SK-N-SH treated with all-trans-retinoic acid at 6 μM for 48 hours (cell line): ENCODE measurements around the gene NFIB.

Experiments used
- ATAC-seq: fragments of 200-7000 bp; cut with Tn5 transposase; 3 replicates; pipeline ENCODE4 v1.9.1; 2020; ENCODE audit warnings: mild to moderate bottlenecking, moderate library complexity
- ARNTL ChIP-seq: fragments of 450-650 bp; formaldehyde crosslinking; IDR thresholded peaks from 2 replicates; pipeline ENCODE4 v1.5.0; 2020; ENCODE audit warnings: low read depth, mild to moderate bottlenecking, moderate library complexity, borderline replicate concordance
- BACH2 ChIP-seq: fragments of 250-450 bp; sonication (Bioruptor Pico); IDR thresholded peaks from 2 replicates; pipeline ENCODE4 v1.9.0; 2021; ENCODE audit warnings: mild to moderate bottlenecking, borderline replicate concordance
- CSDC2 ChIP-seq: fragments of 250-450 bp; sonication (Bioruptor Pico); IDR thresholded peaks from 2 replicates; pipeline ENCODE4 v1.5.0; 2020; ENCODE audit warnings: mild to moderate bottlenecking, moderate library complexity
- ESRRG ChIP-seq: fragments of 250-450 bp; sonication (Bioruptor Pico); IDR thresholded peaks from 2 replicates; pipeline ENCODE4 v1.6.1; 2021; ENCODE audit warnings: mild to moderate bottlenecking
- GLIS3 ChIP-seq: fragments of 250-450 bp; sonication (Bioruptor Pico); IDR thresholded peaks from 2 replicates; pipeline ENCODE4 v1.5.0; 2020; ENCODE audit warnings: mild to moderate bottlenecking, moderate library complexity
- ISL1 ChIP-seq: fragments of 250-450 bp; sonication (Bioruptor Pico); IDR thresholded peaks from 2 replicates; pipeline ENCODE4 v2.1.2; 2022; ENCODE audit warnings: mild to moderate bottlenecking, moderate library complexity
- OSR1 ChIP-seq: fragments of 250-450 bp; sonication (Bioruptor Pico); IDR thresholded peaks from 2 replicates; pipeline ENCODE4 v1.8.0; 2022; ENCODE audit warnings: moderate library complexity, mild to moderate bottlenecking, inconsistent platforms
- PPARA ChIP-seq: fragments of 250-450 bp; sonication (Bioruptor Pico); IDR thresholded peaks from 2 replicates; pipeline ENCODE4 v1.5.0; 2020; ENCODE audit warnings: mild to moderate bottlenecking, borderline replicate concordance
- RARB ChIP-seq: fragments of 250-450 bp; sonication (Bioruptor Pico); IDR thresholded peaks from 2 replicates; pipeline ENCODE4 v1.8.0; 2021; ENCODE audit warnings: mild to moderate bottlenecking, moderate library complexity
- TCF4 ChIP-seq: fragments of 250-450 bp; sonication (Bioruptor Pico); IDR thresholded peaks from 2 replicates; pipeline ENCODE4 v1.8.0; 2021; ENCODE audit warnings: mild to moderate bottlenecking, moderate library complexity, borderline replicate concordance
- TOX ChIP-seq: fragments of 250-450 bp; sonication (Bioruptor Pico); IDR thresholded peaks from 2 replicates; pipeline ENCODE4 v1.8.0; 2021; ENCODE audit warnings: mild to moderate bottlenecking, moderate library complexity, borderline replicate concordance
- TSHZ2 ChIP-seq: fragments of 250-450 bp; sonication (Bioruptor Pico); IDR thresholded peaks from 2 replicates; pipeline ENCODE4 v1.5.0; 2020; ENCODE audit warnings: mild to moderate bottlenecking, moderate library complexity
- ZC3H10 ChIP-seq: fragments of 250-450 bp; sonication (Bioruptor Pico); IDR thresholded peaks from 2 replicates; pipeline ENCODE4 v1.5.1; 2021; ENCODE audit warnings: mild to moderate bottlenecking, moderate library complexity
- ZFP3 ChIP-seq: fragments of 250-450 bp; sonication (Bioruptor Pico); IDR thresholded peaks from 2 replicates; pipeline ENCODE4 v1.5.0; 2020; ENCODE audit warnings: mild to moderate bottlenecking, moderate library complexity
- ZFP30 ChIP-seq: fragments of 450-650 bp; formaldehyde crosslinking; IDR thresholded peaks from 2 replicates; pipeline ENCODE4 v1.5.0; 2022; ENCODE audit warnings: mild to moderate bottlenecking, moderate library complexity
- ZNF70 ChIP-seq: fragments of 450-650 bp; formaldehyde crosslinking; IDR thresholded peaks from 2 replicates; pipeline ENCODE4 v1.5.0; 2020; ENCODE audit warnings: mild to moderate bottlenecking, moderate library complexity
- ZNF8 ChIP-seq: fragments of 450-650 bp; formaldehyde crosslinking; IDR thresholded peaks from 2 replicates; pipeline ENCODE4 v1.5.0; 2020; ENCODE audit warnings: mild to moderate bottlenecking, moderate library complexity
- TF ChIP-seq, protein P1 (sequence below): fragments of 250-450 bp; sonication (Bioruptor Pico); IDR thresholded peaks from 2 replicates; pipeline ENCODE4 v1.5.1; 2021; ENCODE audit warnings: mild to moderate bottlenecking, moderate library complexity
- TF ChIP-seq, protein P2 (sequence below): fragments of 250-450 bp; sonication (Bioruptor Pico); IDR thresholded peaks from 2 replicates; pipeline ENCODE4 v1.5.1; 2020; ENCODE audit warnings: low read depth, mild to moderate bottlenecking, moderate library complexity
- TF ChIP-seq, protein P3 (sequence below): fragments of 250-450 bp; sonication (Bioruptor Pico); IDR thresholded peaks from 2 replicates; pipeline ENCODE4 v1.8.0; 2020; ENCODE audit warnings: mild to moderate bottlenecking, moderate library complexity, borderline replicate concordance
- TF ChIP-seq, protein P4 (sequence below): fragments of 250-450 bp; sonication (Bioruptor Pico); IDR thresholded peaks from 2 replicates; pipeline ENCODE4 v1.8.0; 2021; ENCODE audit warnings: low read depth, mild to moderate bottlenecking, moderate library complexity, borderline replicate concordance

Gene NFIB

GRCh38 chr9:14191512-14191911, 122.4 kb downstream of the NFIB start:
- TF ChIP-seq BACH2 (CRISPR knock-in tag), result no peak
- no peak for ATAC-seq

DNA sequence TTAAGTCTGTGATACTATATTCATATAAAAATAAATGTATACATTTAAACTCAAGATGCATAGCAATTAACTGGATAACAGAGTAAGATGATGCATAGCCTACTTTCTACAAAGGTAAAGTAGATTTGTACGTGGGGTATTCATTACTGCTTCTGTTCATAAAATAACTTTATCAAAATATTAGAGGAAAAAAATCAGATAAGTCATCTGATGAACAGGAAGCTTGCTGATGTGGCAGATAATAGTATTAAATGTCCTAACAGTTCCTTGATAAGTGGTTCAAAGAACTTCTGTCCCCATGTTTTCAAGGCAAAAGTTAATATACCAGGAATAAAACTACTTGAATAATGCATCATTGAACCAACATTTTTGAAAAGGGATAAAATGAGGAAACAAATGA, 123.7 kb downstream of the NFIB start:
- no peak for ATAC-seq
- TF ChIP-seq PPARA (CRISPR knock-in tag) (no peak), RARB (CRISPR knock-in tag) (no peak), CSDC2 (CRISPR knock-in tag) (no peak), TCF4 (CRISPR knock-in tag) (no peak), ZFP30 (no peak), ARNTL (no peak)
- TF ChIP-seq, protein P1, sequence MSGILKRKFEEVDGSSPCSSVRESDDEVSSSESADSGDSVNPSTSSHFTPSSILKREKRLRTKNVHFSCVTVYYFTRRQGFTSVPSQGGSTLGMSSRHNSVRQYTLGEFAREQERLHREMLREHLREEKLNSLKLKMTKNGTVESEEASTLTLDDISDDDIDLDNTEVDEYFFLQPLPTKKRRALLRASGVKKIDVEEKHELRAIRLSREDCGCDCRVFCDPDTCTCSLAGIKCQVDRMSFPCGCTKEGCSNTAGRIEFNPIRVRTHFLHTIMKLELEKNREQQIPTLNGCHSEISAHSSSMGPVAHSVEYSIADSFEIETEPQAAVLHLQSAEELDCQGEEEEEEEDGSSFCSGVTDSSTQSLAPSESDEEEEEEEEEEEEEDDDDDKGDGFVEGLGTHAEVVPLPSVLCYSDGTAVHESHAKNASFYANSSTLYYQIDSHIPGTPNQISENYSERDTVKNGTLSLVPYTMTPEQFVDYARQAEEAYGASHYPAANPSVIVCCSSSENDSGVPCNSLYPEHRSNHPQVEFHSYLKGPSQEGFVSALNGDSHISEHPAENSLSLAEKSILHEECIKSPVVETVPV (CRISPR knock-in tag), result no peak
- TF ChIP-seq, protein P2, sequence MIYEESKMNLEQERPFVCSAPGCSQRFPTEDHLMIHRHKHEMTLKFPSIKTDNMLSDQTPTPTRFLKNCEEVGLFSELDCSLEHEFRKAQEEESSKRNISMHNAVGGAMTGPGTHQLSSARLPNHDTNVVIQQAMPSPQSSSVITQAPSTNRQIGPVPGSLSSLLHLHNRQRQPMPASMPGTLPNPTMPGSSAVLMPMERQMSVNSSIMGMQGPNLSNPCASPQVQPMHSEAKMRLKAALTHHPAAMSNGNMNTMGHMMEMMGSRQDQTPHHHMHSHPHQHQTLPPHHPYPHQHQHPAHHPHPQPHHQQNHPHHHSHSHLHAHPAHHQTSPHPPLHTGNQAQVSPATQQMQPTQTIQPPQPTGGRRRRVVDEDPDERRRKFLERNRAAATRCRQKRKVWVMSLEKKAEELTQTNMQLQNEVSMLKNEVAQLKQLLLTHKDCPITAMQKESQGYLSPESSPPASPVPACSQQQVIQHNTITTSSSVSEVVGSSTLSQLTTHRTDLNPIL (CRISPR knock-in tag), result no peak

DNA sequence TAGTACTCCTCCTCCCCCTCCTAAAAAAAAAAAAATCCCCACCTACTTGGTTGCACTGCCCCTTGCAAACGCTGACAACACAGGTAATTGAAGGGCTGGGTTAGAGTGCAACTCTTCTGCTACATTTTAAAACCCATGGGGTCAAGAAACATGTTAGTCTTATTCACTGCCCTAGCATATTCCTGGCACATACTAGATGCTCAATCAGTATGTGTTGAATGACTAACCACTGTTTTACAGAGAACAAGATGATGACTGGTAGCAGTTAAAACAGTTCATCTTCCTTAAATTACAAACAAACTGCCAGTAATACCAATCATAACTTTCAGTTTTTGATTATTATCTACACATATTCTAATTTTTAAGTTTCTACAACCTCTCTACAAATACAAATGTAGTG, 124.4 kb downstream of the NFIB start:
- TF ChIP-seq ZFP3 (CRISPR knock-in tag) (no peak), RARB (CRISPR knock-in tag) (no peak), TSHZ2 (CRISPR knock-in tag) (no peak), ZFP30 (no peak), ZC3H10 (CRISPR knock-in tag) (no peak), PPARA (CRISPR knock-in tag) (no peak), BACH2 (CRISPR knock-in tag) (no peak)
- TF ChIP-seq, all 23 proteins: peak for 0
- no peak for ATAC-seq

GRCh38 chr9:14189146-14189545, 124.8 kb downstream of the NFIB start:
- no peak for TF ChIP-seq TCF4 (CRISPR knock-in tag)
- TF ChIP-seq, protein P3, sequence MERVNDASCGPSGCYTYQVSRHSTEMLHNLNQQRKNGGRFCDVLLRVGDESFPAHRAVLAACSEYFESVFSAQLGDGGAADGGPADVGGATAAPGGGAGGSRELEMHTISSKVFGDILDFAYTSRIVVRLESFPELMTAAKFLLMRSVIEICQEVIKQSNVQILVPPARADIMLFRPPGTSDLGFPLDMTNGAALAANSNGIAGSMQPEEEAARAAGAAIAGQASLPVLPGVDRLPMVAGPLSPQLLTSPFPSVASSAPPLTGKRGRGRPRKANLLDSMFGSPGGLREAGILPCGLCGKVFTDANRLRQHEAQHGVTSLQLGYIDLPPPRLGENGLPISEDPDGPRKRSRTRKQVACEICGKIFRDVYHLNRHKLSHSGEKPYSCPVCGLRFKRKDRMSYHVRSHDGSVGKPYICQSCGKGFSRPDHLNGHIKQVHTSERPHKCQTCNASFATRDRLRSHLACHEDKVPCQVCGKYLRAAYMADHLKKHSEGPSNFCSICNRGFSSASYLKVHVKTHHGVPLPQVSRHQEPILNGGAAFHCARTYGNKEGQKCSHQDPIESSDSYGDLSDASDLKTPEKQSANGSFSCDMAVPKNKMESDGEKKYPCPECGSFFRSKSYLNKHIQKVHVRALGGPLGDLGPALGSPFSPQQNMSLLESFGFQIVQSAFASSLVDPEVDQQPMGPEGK, result no peak
- no peak for TF ChIP-seq ZNF70
- TF ChIP-seq ESRRG (CRISPR knock-in tag), result no peak
- TF ChIP-seq, protein P4, sequence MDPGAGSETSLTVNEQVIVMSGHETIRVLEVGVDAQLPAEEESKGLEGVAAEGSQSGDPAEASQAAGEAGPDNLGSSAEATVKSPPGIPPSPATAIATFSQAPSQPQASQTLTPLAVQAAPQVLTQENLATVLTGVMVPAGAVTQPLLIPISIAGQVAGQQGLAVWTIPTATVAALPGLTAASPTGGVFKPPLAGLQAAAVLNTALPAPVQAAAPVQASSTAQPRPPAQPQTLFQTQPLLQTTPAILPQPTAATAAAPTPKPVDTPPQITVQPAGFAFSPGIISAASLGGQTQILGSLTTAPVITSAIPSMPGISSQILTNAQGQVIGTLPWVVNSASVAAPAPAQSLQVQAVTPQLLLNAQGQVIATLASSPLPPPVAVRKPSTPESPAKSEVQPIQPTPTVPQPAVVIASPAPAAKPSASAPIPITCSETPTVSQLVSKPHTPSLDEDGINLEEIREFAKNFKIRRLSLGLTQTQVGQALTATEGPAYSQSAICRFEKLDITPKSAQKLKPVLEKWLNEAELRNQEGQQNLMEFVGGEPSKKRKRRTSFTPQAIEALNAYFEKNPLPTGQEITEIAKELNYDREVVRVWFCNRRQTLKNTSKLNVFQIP (CRISPR knock-in tag), result no peak
- TF ChIP-seq, protein P1 (CRISPR knock-in tag), result no peak
- TF ChIP-seq ZFP3 (CRISPR knock-in tag), result no peak
- no peak for TF ChIP-seq GLIS3 (CRISPR knock-in tag)
- TF ChIP-seq BACH2 (CRISPR knock-in tag), result no peak
- no peak for TF ChIP-seq ISL1 (CRISPR knock-in tag)
- TF ChIP-seq OSR1 (CRISPR knock-in tag), result no peak
- TF ChIP-seq ARNTL, result no peak
- TF ChIP-seq ZC3H10 (CRISPR knock-in tag), result no peak
- no peak for TF ChIP-seq CSDC2 (CRISPR knock-in tag)
- TF ChIP-seq PPARA (CRISPR knock-in tag), result no peak
- TF ChIP-seq TOX, result no peak
- no peak for TF ChIP-seq RARB (CRISPR knock-in tag)
- TF ChIP-seq, protein P2 (CRISPR knock-in tag), result no peak
- no peak for TF ChIP-seq ZNF8 (CRISPR knock-in tag)
- ATAC-seq, result no peak
